Epithelial cell of proximal tubule (primary cell): ENCODE data around the gene MESP2. TPM values are rescaled to one million over a fixed set of nuclear protein-coding genes. Genes with fewer than 3 reads are reported as not detected.

ENCODE experiments used
- DNase-seq: peaks from one replicate; pipeline ENCODE4 v3.0.0-alpha.2; 2011; ENCODE audit warnings: low read depth
- H3K4me3 ChIP-seq: 2 replicates; pipeline ENCODE4 v1.5.1; 2011; ENCODE audit warnings: low read depth, mild to moderate bottlenecking, low read length
- CTCF ChIP-seq: conservative IDR thresholded peaks from 2 replicates; pipeline ENCODE4 v1.5.1; 2012; ENCODE audit warnings: low read depth, mild to moderate bottlenecking, low read length
- total RNA-seq: library from RNA; depleted of rRNA; stranded (reverse); fragments of >200 nt; gene quantifications from 2 replicates; pipeline ENCODE4 v1.2.3, GENCODE V29; 2015

MESP2 gene
- total RNA-seq, 1 donor from 2014 or later, result 1.1 TPM

- DNase-seq, result no peak
- TF ChIP-seq CTCF, result no peak
- H3K4me3 ChIP-seq, result no peak overlapping the region
These were observed 14.5 kb downstream of the MESP2 start for GRCh38 chr15:89790661-89791060.

GRCh38 chr15:89792106-89792805 is 16.1 kb downstream of the MESP2 start:
- TF ChIP-seq CTCF, result no peak
- DNase-seq, result no peak
- H3K4me3 ChIP-seq, result no peak overlapping the region

GRCh38 chr15:89794627-89795241 is 18.6 kb downstream of the MESP2 start:
- no peak for DNase-seq
- no peak overlapping the region for H3K4me3 ChIP-seq
- TF ChIP-seq CTCF, result no peak

GRCh38 chr15:89795996-89796395 is 19.9 kb downstream of the MESP2 start:
- TF ChIP-seq CTCF, result no peak
- no peak for DNase-seq
- H3K4me3 ChIP-seq, result no peak overlapping the region

GRCh38 chr15:89797678-89798201 is 21.6 kb downstream of the MESP2 start:
- no peak for DNase-seq
- no peak for TF ChIP-seq CTCF
- no peak overlapping the region for H3K4me3 ChIP-seq

- no peak overlapping the region for H3K4me3 ChIP-seq
- DNase-seq, result no peak
- TF ChIP-seq CTCF, result no peak
These were observed 23.1 kb downstream of the MESP2 start for GRCh38 chr15:89799011-89799911.
